IMR-90 (cell line): ENCODE measurements around the gene KCNJ10.
A peak's percentile ranks its signal among the peaks of the same experiment; 100 is the strongest.

Experiments used
- CHD1 ChIP-seq: IDR thresholded peaks from 2 replicates; pipeline ENCODE4 v1.6.1; 2012; ENCODE audit warnings: low read depth, low read length, improper control_type of control experiment
- CTCF ChIP-seq: conservative IDR thresholded peaks from 2 replicates; pipeline ENCODE4 v1.5.1; 2012; ENCODE audit warnings: mild to moderate bottlenecking, low read depth, low read length, improper control_type of control experiment
- MAFK ChIP-seq: IDR thresholded peaks from 2 replicates; pipeline ENCODE4 v1.6.1; 2012; ENCODE audit warnings: low read depth, low read length, improper control_type of control experiment
- MXI1 ChIP-seq: IDR thresholded peaks from 2 replicates; pipeline ENCODE4 v1.6.1; 2012; ENCODE audit warnings: low read depth, mild to moderate bottlenecking, low read length, moderate library complexity, borderline replicate concordance
- POLR2A ChIP-seq: IDR thresholded peaks from 2 replicates; pipeline ENCODE4 v1.6.1; 2012; ENCODE audit warnings: mild to moderate bottlenecking, low read depth, low read length
- RFX5 ChIP-seq: IDR thresholded peaks from 2 replicates; pipeline ENCODE4 v1.8.0; 2012; ENCODE audit warnings: low read depth, mild to moderate bottlenecking, low read length, moderate library complexity
- SMC3 ChIP-seq: fragments of 150-350 bp; IDR thresholded peaks from 2 replicates; pipeline ENCODE4 v1.6.1; 2016; ENCODE audit warnings: low read depth, mild to moderate bottlenecking, antibody characterized with exemption, low read length, moderate library complexity
- TF ChIP-seq, protein P1 (sequence below): fragments of 150-350 bp; IDR thresholded peaks from 2 replicates; pipeline ENCODE4 v1.6.1; 2016; ENCODE audit warnings: low read depth, mild to moderate bottlenecking, low read length, moderate library complexity, borderline replicate concordance
- TF ChIP-seq, protein P2 (sequence below): fragments of 150-350 bp; IDR thresholded peaks from 2 replicates; pipeline ENCODE4 v1.6.1; 2017; ENCODE audit warnings: mild to moderate bottlenecking, antibody characterized with exemption, low read length, low read depth

DNA sequence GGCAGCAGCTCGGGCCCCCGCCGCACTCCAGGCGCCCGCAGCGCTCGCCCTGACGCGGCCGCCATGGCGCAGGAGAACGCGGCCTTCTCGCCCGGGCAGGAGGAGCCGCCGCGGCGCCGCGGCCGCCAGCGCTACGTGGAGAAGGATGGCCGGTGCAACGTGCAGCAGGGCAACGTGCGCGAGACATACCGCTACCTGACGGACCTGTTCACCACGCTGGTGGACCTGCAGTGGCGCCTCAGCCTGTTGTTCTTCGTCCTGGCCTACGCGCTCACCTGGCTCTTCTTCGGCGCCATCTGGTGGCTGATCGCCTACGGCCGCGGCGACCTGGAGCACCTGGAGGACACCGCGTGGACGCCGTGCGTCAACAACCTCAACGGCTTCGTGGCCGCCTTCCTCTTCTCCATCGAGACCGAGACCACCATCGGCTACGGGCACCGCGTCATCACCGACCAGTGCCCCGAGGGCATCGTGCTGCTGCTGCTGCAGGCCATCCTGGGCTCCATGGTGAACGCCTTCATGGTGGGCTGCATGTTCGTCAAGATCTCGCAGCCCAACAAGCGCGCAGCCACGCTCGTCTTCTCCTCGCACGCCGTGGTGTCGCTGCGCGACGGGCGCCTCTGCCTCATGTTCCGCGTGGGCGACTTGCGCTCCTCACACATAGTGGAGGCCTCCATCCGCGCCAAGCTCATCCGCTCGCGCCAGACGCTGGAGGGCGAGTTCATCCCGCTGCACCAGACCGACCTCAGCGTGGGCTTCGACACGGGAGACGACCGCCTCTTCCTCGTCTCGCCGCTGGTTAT, 14.2 kb upstream of the KCNJ10 start:
- no peak for TF ChIP-seq POLR2A
- no peak for TF ChIP-seq RFX5
- TF ChIP-seq, protein P1, sequence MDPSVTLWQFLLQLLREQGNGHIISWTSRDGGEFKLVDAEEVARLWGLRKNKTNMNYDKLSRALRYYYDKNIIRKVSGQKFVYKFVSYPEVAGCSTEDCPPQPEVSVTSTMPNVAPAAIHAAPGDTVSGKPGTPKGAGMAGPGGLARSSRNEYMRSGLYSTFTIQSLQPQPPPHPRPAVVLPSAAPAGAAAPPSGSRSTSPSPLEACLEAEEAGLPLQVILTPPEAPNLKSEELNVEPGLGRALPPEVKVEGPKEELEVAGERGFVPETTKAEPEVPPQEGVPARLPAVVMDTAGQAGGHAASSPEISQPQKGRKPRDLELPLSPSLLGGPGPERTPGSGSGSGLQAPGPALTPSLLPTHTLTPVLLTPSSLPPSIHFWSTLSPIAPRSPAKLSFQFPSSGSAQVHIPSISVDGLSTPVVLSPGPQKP: no peak
- TF ChIP-seq, protein P2, sequence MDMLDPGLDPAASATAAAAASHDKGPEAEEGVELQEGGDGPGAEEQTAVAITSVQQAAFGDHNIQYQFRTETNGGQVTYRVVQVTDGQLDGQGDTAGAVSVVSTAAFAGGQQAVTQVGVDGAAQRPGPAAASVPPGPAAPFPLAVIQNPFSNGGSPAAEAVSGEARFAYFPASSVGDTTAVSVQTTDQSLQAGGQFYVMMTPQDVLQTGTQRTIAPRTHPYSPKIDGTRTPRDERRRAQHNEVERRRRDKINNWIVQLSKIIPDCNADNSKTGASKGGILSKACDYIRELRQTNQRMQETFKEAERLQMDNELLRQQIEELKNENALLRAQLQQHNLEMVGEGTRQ: no peak
- TF ChIP-seq CTCF: peak; percentile 47
- TF ChIP-seq SMC3: peak; percentile 24; the same call in 1 of the 2 replicates
- no peak for TF ChIP-seq CHD1
- TF ChIP-seq MAFK: no peak
- no peak for TF ChIP-seq MXI1
